GM12875 (cell line): ENCODE data around the gene FSTL1.

Experiments
- H3K4me3 ChIP-seq: one replicate; pipeline ENCODE4 v1.5.1; 2011; ENCODE audit warnings: low read depth, low read length, control low read depth
- CTCF ChIP-seq: IDR thresholded peaks from 2 replicates; pipeline ENCODE4 v1.5.1; 2011; ENCODE audit warnings: low read depth, mild to moderate bottlenecking, control low read depth, inconsistent platforms, low read length, moderate library complexity, borderline replicate concordance; ENCODE audit not compliant: insufficient read depth

FSTL1 gene

GRCh38 chr3:120440001-120440703 lies 10.6 kb downstream of the FSTL1 start:
- TF ChIP-seq CTCF = no peak
- H3K4me3 ChIP-seq = no peak overlapping the region

GRCh38 chr3:120438665-120439370 lies 12.0 kb downstream of the FSTL1 start:
- H3K4me3 ChIP-seq = no peak overlapping the region
- TF ChIP-seq CTCF = no peak

GRCh38 chr3:120438216-120438615 lies 12.6 kb downstream of the FSTL1 start:
- TF ChIP-seq CTCF = no peak
- no peak overlapping the region for H3K4me3 ChIP-seq

- no peak for TF ChIP-seq CTCF
- no peak overlapping the region for H3K4me3 ChIP-seq
Observed at GRCh38 chr3:120437559-120437958, 13.2 kb downstream of the FSTL1 start.

- TF ChIP-seq CTCF = no peak
- H3K4me3 ChIP-seq = no peak overlapping the region
Observed at GRCh38 chr3:120436523-120437050, 14.2 kb downstream of the FSTL1 start.

- TF ChIP-seq CTCF = no peak
- no peak overlapping the region for H3K4me3 ChIP-seq
Observed at GRCh38 chr3:120435621-120436020, 15.2 kb downstream of the FSTL1 start.

- no peak overlapping the region for H3K4me3 ChIP-seq
- TF ChIP-seq CTCF = no peak
Observed at GRCh38 chr3:120433662-120434331, 17.0 kb downstream of the FSTL1 start.
